Gastrocnemius medialis (tissue), 4 donors: Measurements from ENCODE around the gene KLHL35. TPM values are rescaled to one million over a fixed set of nuclear protein-coding genes. Genes with fewer than 3 reads are reported as not detected.

Experiments
- ATAC-seq, 2 donors: fragments of 150-250 bp; one replicate each; pipeline ENCODE4 v1.9.1; 2016
- DNase-seq, 2 donors: peaks; one replicate each; pipeline ENCODE4 v3.0.0-alpha.2; 2019
- H3K27ac ChIP-seq, 4 donors: fragments of 200-600 bp; sonication (generic); 1 replicate in 1 of 4; 2 replicates in 3 of 4; pipeline ENCODE4 v1.5.1; 2016 to 2018; ENCODE audit warnings: mild to moderate bottlenecking in 2 of 4, moderate library complexity in 1 of 4
- H3K27me3 ChIP-seq, 3 donors: fragments of 200-600 bp; sonication (generic) in 2 of 3; 1 replicate in 1 of 3; 2 replicates in 2 of 3; pipeline versions ENCODE4 v1.5.1 to v1.6.0; 2016 to 2019; ENCODE audit warnings: mild to moderate bottlenecking in 1 of 3, moderate library complexity in 1 of 3
- H3K36me3 ChIP-seq, 2 donors: fragments of 200-600 bp; sonication (generic) in 1 of 2; one replicate each; pipeline ENCODE4 v1.5.1; 2017 to 2018
- H3K4me1 ChIP-seq, 2 donors: fragments of 200-600 bp; sonication (generic) in 1 of 2; one replicate each; pipeline ENCODE4 v1.5.1; 2016 to 2017; ENCODE audit warnings: mild to moderate bottlenecking in 2 of 2
- H3K4me3 ChIP-seq, 4 donors: fragments of 200-600 bp; sonication (generic) in 3 of 4; 1 replicate in 1 of 4; 2 replicates in 3 of 4; pipeline ENCODE4 v1.5.1; 2016 to 2019; ENCODE audit warnings: mild to moderate bottlenecking in 2 of 4
- H3K9me3 ChIP-seq, 3 donors: fragments of 200-600 bp; sonication (generic) in 2 of 3; 1 replicate in 1 of 3; 2 replicates in 2 of 3; pipeline ENCODE4 v1.5.1; 2016 to 2019
- CTCF ChIP-seq, 5 experiments: fragments of 450-650 bp in 3 of 5; fragments of 200-600 bp in 2 of 5; sonication (generic) in 2 of 5; IDR thresholded peaks in 4 of 5; conservative IDR thresholded peaks in 1 of 5; 1 replicate in 4 of 5; 2 replicates in 1 of 5; pipeline ENCODE4 v1.5.1; 2016 to 2019; ENCODE audit warnings: antibody characterized with exemption in 5 of 5, mild to moderate bottlenecking in 3 of 5, moderate library complexity in 3 of 5
- POLR2A ChIP-seq, 2 donors: fragments of 450-650 bp; IDR thresholded peaks; one replicate each; pipeline ENCODE4 v1.6.1; 2017; ENCODE audit warnings: antibody characterized with exemption in 2 of 2, mild to moderate bottlenecking in 2 of 2, moderate library complexity in 2 of 2
- in situ Hi-C, 4 donors: fragments of 200-750 bp; cut with MboI; loops; one replicate each; pipeline versions ENCODE4 v1.15.0 to v1.8.0; 2017; ENCODE audit warnings: low sequenced_read_pairs in 4 of 4
- intact Hi-C: fragments of 100-400 bp; cut with DNase I; formaldehyde crosslinking; loops from one replicate; pipeline ENCODE4 v1.15.1; 2023; ENCODE audit warnings: low total_unique reads
- total RNA-seq, 4 donors: library from RNA; depleted of rRNA; stranded (reverse); fragments of >200 nt; gene quantifications; one replicate each; pipeline versions ENCODE4 v1.1.0 to v1.2.3, GENCODE V29; 2016

Gene KLHL35
- total RNA-seq, 4 donors from 2014 or later, result 0.53 to 1.8 (median 1.0) TPM; not detected in 1

GRCh38 chr11:75469785-75470405, 36.9 kb upstream of the KLHL35 start:
- H3K27ac ChIP-seq, result no peak overlapping the region
- ATAC-seq, result no peak
- H3K36me3 ChIP-seq, result no peaks in the 10 kb centered on the region
- no peak for DNase-seq
- H3K4me1 ChIP-seq, result peaks cover 5 to 10% of the 10 kb centered on the region in 2 donors
- H3K9me3 ChIP-seq, result no peaks in the 10 kb centered on the region
- TF ChIP-seq CTCF (IDR thresholded peaks at IDR 0.05 in 4 of 5, conservative IDR thresholded peaks at IDR 0.05 in 1 of 5), result no peak
- no peak for TF ChIP-seq POLR2A (IDR thresholded peaks at IDR 0.05)
- intact Hi-C loops (no loop called here), in situ Hi-C loops (no loop called here)
- no peak overlapping the region for H3K4me3 ChIP-seq
- no peaks in the 10 kb centered on the region for H3K27me3 ChIP-seq

- DNase-seq, result peak in 1 of 2 donors; percentile 28
- TF ChIP-seq POLR2A (IDR thresholded peaks at IDR 0.05), result no peak
- TF ChIP-seq CTCF (IDR thresholded peaks at IDR 0.05 in 4 of 5, conservative IDR thresholded peaks at IDR 0.05 in 1 of 5), result no peak
- intact Hi-C loops, result no loop called here
Observed at GRCh38 chr11:75468534-75469340, 35.7 kb upstream of the KLHL35 start.

GRCh38 chr11:75467881-75468280, 34.9 kb upstream of the KLHL35 start:
- H3K27me3 ChIP-seq, result no peaks in the 10 kb centered on the region
- no peak overlapping the region for H3K4me3 ChIP-seq
- DNase-seq (no peak), ATAC-seq (no peak)
- peaks cover 5 to 7% of the 10 kb centered on the region in 2 donors for H3K4me1 ChIP-seq
- H3K27ac ChIP-seq, result no peak overlapping the region
- intact Hi-C loops, result no loop called here
- TF ChIP-seq POLR2A (IDR thresholded peaks at IDR 0.05) (no peak), CTCF (IDR thresholded peaks at IDR 0.05 in 4 of 5, conservative IDR thresholded peaks at IDR 0.05 in 1 of 5) (no peak)
- in situ Hi-C loops, result no loop called here
- no peaks in the 10 kb centered on the region for H3K36me3 ChIP-seq
- no peaks in the 10 kb centered on the region for H3K9me3 ChIP-seq

More at GRCh38 chr11:75468534-75469340, 35.7 kb upstream of the KLHL35 start:
- in situ Hi-C loops, result no loop called here
- H3K36me3 ChIP-seq, result no peaks in the 10 kb centered on the region
- no peaks in the 10 kb centered on the region for H3K9me3 ChIP-seq
- H3K4me1 ChIP-seq, result peaks cover 5 to 7% of the 10 kb centered on the region in 2 donors
- peak in 1 of 2 donors; percentile 33 for ATAC-seq
- H3K27ac ChIP-seq, result peak overlapping the region in 2 of 4 donors; percentile 19 to 27
- no peak overlapping the region for H3K4me3 ChIP-seq
- no peaks in the 10 kb centered on the region for H3K27me3 ChIP-seq

- no peaks in the 10 kb centered on the region for H3K36me3 ChIP-seq
- H3K4me3 ChIP-seq, result no peak overlapping the region
- H3K27me3 ChIP-seq, result no peaks in the 10 kb centered on the region
- intact Hi-C loops (no loop called here), in situ Hi-C loops (no loop called here)
- no peak for DNase-seq
- H3K27ac ChIP-seq, result no peak overlapping the region
- TF ChIP-seq CTCF (IDR thresholded peaks at IDR 0.05 in 4 of 5, conservative IDR thresholded peaks at IDR 0.05 in 1 of 5) (no peak), POLR2A (IDR thresholded peaks at IDR 0.05) (no peak)
- peaks cover 5 to 7% of the 10 kb centered on the region in 2 donors for H3K4me1 ChIP-seq
- H3K9me3 ChIP-seq, result no peaks in the 10 kb centered on the region
- no peak for ATAC-seq
Observed at GRCh38 chr11:75467311-75467710, 34.3 kb upstream of the KLHL35 start.
